GM21717 (cell line): ENCODE results near the gene HSPA2.
"Not testable (repeated sequence)": the region's sequence is repeated elsewhere in the genome, so short reads cannot be mapped to it uniquely, and the experiment has no call there.

Experiments
- ATAC-seq: cut with Tn5 transposase; IDR thresholded peaks from one replicate; pipeline ENCODE4 v1.9.1; 2021; ENCODE audit warnings: mild to moderate bottlenecking, moderate library complexity; ENCODE audit not compliant: unreplicated experiment

Gene HSPA2

DNA sequence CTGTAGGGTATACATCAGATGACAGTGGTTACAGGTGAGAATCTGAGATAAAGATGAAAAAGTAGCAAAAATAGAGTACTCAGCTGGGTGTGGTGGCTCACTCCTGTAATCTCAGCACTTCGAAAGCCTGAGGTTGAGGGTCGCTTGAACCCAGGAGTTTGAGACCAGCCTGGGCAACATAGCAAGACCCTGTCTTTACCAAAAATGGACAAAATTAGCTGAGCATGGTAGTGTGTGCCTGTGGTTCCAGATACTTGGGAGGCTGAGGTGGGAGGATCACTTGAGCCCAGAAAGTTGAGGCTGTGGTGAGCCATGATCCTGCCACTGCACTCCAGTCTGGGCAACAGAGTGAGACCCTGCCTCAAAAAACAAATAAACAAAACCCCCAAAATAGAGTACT is 17.7 kb downstream of the HSPA2 start:
- ATAC-seq, result not testable (repeated sequence)

DNA sequence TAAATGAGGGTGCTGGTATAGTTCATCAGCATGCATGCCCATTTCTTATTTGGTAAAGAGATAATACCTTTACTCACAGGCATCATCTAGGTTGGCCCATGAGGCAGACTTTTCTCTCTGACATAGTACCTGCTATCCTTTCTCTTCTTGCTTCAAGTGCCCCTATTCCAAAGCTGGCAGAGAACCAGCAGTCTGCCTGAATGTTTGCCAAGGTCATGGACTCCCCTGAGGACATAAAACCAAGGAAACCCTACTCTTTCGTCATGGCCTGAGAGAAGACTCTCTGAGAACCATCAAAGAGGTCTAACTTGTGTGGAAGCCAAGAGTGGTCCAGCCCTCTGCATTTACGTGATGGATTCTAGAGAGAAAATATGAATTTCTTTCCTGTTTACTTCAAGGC is 21.1 kb downstream of the HSPA2 start:
- no peak for ATAC-seq

DNA sequence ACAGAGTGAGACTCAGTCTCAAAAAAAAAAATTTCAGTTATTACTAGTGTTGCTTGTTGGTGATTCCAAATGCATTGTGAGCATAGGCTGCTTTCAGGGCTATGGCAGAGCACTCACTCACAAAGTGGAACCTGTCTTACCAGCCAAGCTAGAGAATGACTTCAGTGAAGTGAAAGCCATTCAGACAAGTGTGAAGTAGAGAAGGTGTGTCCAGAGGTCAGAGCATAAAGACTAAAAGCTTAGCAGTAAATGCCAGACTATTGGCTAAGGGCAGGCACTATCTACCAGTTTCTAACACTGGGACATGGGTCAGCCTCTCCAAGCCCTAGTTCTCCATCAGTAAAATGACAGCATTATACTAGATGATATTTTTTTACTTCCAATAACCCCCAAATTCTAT is 21.9 kb downstream of the HSPA2 start:
- no peak for ATAC-seq

DNA sequence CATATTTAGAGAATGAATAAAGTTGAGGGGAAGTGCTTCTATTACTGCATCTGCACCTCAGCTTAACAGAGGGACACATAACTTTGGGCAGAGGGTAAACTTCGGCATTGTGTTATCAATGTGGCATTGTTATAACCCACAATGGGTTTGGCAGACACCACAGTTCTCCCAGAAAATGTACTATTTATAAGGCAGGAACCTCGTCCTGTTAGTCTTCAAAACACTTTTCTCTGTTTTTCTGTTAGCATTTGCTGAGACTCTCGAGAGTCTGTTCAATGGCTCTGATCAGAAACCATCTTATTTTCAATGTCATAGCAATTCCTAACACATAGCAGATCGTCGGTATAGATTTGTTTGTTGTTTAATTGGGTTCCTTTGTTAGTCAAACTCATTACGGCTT is 23.2 kb downstream of the HSPA2 start:
- no peak for ATAC-seq

DNA sequence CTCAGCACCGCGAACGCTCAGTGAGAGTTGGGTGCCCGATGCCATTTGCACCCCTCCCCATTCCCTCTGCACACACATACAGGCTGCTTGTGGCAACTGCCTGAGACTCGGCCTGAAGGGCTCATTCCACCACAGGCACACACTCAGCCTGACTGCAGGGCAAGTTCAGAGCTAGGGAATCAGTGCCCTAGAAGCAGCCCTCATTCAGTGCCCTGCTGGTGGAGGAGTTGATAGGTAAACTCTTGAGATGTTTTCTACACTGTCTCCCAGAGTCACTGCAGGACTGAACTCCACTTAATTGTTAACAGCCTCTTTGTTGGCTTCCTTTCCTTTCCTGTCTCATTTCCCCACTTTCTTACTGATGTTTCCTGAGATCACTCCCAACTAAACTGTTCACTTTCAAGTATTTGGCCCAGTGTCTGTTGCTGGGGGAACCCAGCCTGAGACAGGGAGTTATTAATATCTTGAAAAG is 26.1 kb downstream of the HSPA2 start:
- no peak for ATAC-seq

DNA sequence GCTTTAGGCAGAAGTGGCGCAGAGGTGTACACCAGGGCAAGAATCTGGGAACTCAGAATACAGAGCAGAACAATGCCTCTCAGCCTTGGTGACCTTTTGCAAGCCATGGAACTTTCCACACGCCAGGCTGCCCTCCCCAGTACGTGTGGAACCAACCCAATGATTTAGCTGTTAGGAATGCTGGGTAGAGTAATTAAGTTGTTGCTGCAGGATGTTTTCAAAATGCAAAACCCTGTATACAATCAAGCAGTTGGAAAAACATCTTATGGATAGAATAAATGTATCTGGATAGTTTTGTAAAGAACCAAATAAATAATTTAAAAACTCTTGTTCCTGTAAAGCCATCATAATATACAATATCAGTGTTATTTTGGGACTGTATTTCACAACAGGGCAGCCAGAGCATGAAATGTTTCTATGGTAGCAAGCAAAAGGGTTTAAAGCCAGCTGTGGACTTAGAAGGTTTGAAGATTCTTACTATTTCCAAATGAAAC is 28.6 kb downstream of the HSPA2 start:
- ATAC-seq, result no peak

DNA sequence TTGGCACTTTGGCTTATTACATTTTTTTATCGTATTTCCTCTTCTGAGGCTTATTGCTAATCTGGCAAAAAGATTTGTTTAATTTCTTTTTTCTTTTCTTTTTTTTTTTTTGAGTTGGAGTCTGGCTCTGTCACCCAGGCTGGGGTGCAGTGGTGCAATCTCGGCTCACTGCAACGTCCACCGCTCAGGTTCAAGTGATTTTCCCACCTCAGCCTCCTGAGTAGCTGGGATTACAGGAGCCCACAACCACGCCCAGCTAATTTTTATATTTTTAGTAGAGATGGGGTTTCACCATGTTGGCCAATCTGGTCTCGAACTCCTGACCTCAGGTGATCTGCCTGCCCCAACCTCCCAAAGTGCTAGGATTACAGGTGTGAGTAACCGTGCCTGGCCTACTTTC is 29.1 kb downstream of the HSPA2 start:
- ATAC-seq, result not testable (repeated sequence)

DNA sequence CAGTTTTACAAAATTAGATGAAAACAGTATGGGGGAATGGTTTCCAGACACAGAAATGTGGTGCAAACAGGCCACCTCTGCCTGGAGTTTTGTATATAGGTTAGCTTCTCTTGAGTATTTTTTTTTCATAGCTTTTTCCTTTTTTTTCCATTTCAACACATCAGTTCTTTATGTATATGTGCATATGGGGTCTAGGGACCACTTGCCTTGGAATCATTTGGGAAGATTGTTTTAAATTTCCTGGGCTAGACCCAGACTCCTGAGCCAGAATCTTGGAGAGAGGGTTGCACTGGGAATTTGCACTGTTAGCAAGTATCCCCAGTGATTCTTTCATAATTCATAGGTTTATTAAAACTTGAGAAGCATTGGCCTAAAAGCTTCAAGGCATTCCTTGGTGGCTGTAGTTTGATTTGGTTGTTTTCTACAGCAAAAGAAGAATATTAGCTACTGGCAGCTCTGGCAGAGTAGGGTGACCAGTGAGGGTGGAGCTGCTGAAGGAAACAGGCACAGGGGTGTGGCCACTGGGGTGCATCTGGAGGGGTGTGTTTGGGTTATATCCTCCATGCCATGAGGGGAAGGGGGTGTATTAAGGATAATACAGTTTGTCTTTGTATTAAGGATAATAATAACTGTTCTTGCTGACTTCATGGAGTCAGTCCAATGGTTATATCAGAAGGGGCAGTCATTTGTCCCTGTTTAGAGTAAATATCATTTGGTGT is 32.0 kb downstream of the HSPA2 start:
- no peak for ATAC-seq

DNA sequence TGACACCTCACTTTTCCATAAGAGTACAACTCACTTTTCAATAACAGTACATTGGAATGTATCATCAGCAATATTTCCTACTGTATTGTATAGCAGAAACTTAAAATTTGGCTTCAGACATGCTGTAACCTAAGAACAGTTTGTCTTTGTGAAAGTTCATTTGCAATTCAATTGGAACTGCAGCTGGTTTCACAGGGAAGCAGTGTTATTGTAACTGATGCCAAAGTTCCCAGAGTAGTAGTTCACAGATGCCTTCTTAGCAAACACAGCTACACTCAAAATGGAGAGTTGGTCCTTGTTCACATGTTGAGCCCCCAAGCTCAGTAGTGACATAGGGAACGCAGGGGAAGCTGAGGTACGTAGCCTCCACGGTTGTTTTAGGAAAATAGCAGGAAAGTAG is 32.6 kb downstream of the HSPA2 start:
- no peak for ATAC-seq

DNA sequence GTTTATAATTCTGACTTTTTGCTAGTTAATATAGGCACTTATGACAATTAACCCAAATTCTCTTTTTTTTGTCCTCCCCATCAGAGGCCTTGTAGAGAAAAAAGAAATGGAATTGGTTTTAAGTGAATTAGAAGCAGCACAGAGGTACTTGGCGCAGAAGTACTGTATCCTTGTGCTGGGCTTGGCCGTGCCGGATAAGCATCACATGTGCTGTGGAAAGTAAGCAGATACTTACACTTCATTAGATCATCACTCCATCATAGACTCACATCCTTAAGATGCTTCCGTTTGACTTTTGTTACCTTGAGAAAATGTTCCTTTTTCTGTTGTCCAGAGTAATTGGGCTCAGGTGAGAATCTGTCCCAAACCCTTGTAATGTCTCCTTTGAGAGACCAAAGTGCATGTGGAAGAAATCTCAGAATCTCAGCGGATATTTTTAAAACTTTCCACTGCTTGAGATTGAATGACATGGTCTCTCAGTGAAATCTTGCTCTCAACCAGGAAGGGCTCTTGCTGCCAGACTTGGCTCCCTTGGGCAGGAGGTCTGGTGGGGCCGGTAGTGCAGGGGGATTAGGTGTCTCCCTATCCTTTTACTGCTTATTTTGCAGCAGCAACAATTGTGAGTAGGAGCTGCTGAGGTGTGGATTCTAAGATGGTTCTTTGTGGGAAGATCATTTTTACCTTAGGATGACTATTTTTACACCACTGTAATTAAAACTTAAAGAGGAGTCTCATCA is 34.0 kb downstream of the HSPA2 start:
- ATAC-seq, result no peak

DNA sequence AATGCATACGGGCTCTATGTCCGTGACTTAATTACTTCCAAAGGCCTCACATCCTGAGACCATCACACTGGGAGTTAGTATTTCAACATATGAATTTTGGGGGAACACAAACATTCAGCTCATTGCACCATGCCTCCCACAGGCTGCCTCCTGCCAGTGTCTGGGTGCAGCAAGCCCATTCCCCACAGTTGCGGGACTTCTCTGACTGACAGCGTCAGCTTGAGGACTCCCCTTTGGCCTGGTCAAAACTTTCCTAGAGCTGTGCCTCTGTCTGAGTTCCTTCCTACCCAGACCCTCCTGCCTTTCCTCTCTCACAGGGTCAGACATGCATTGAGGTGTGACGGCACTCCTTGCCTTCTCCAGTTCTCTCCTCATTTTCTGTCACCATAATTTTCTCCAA is 36.7 kb downstream of the HSPA2 start:
- ATAC-seq, result no peak

DNA sequence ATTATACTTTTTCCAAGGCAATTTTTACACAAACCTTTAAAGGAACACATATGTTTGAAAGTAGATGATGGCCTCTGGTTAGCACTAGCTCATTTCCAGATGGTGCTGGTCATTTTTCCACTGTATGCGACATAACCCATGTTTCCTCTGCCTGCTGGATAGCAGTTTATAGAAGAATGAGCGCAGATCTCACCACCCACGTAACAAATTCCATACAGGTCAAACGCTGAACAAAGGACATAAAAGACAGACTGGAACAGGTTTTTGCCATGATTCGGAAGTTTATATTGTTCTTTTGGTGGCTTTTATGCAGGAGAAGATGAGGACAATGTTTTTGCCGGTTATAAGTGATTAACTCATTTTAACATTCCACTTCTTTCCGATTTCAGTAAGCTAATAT is 39.9 kb downstream of the HSPA2 start:
- ATAC-seq, result no peak

DNA sequence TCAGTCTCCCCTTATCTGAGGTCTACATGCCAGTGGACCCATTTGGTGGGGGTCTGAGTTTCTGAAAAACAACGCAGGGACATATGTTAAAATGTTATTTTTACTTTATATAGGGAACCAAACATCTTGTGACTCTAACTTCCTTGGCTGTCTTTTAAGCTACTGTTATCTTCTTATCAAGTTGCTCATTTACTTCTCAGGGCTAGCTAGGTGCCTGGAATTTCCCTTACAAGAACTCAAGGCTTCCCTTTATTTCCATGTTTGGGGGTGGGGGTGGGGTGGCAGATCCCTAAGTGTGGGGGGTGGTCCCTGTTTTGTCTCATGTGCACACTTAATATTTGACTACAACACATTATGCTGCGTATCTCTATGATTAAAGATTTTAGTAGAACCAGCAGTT is 40.8 kb downstream of the HSPA2 start:
- no peak for ATAC-seq

DNA sequence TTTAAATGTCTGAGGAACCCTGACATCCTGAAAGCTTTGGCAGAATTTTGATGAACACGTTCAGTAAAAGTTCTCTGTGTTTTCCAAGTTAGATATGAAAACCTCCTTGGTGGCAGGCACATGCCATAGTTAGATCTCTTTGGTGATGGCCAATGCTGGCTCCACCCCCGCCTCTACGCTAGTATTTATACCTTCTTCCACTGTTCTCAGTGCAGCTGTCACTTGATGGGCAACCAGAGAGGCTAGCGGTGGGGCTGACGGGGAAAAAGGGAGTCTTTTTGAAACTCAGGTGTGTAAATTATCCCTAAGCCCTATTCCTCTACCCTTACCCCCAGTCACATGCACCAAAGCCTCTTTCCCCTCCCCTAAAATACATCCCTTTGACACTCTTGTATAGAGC is 41.3 kb downstream of the HSPA2 start:
- no peak for ATAC-seq

DNA sequence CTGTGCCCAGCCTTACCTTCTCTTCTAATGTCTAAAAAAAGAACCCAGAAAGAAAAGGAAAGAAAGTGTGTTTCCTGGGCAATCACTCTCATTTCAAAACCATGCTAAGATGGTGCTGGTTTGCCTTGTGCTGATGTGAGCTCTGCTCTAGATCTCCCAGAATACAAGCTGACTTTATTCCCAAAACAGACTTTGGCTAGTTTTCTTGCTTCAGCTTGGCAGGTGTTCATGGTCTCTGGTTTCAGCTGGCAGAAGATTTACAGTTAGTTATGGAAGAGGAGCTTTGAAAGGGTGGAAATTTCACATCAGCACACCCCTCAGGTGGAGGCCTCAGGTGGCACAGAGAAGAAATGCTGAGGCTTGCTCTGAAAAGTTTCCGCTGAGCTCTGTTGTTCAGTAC is 43.6 kb downstream of the HSPA2 start:
- ATAC-seq, result no peak

DNA sequence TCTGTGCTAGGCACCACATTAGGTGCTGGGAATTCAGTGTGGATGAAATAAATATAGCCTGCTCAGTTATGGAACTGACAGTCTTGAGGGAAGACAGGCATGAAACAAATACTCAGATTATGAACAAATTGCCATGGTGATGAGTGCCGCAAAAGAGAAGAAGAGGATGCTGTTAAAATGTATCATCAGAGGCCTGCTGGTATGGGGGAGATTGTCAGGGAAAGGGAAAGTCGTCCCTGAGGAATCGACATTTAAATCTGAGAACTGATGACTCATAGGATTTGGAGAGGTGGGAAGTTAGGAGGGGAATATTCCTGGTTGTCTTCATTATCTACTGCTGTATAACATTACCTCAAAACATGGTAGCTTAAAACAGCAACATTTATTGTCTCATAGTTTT is 51.3 kb downstream of the HSPA2 start:
- no peak for ATAC-seq
